GM18498 (cell line): Measurements from ENCODE around the gene ARL6IP4.

Experiments
- ATAC-seq: cut with Tn5 transposase; IDR thresholded peaks from one replicate; pipeline ENCODE4 v1.9.1; 2021; ENCODE audit warnings: mild to moderate bottlenecking, moderate library complexity; ENCODE audit not compliant: unreplicated experiment

Gene ARL6IP4

GRCh38 chr12:122958198-122958888, 22.1 kb upstream of the ARL6IP4 start:
- no peak for ATAC-seq

GRCh38 chr12:122959566-122960192, 20.8 kb upstream of the ARL6IP4 start:
- ATAC-seq = no peak

- ATAC-seq = no peak
These were observed 20.3 kb upstream of the ARL6IP4 start for GRCh38 chr12:122960193-122960569.

GRCh38 chr12:122961531-122962329, 18.8 kb upstream of the ARL6IP4 start:
- ATAC-seq = no peak

- ATAC-seq = no peak
These were observed 16.6 kb upstream of the ARL6IP4 start for GRCh38 chr12:122963941-122964265.

- ATAC-seq = no peak
These were observed 15.8 kb upstream of the ARL6IP4 start for GRCh38 chr12:122964439-122965257.

- no peak for ATAC-seq
These were observed 15.1 kb upstream of the ARL6IP4 start for GRCh38 chr12:122965321-122965751.

GRCh38 chr12:122965851-122966742, 14.4 kb upstream of the ARL6IP4 start, which contains the start of gene ABCB9:
Gene ABCB9 (minus strand): TSS chr12:122966463. CDS start chr12:122960235, 6,228 bp downstream.
- peak; percentile 78 for ATAC-seq

- no peak for ATAC-seq
These were observed 13.5 kb upstream of the ARL6IP4 start for GRCh38 chr12:122966743-122967550.

- ATAC-seq = no peak
These were observed 12.4 kb upstream of the ARL6IP4 start for GRCh38 chr12:122968104-122968503.

GRCh38 chr12:122969676-122970075, 10.8 kb upstream of the ARL6IP4 start:
- ATAC-seq = no peak

- peak; percentile 81 for ATAC-seq
These were observed 6.1 kb upstream of the ARL6IP4 start for GRCh38 chr12:122974274-122974891.

- ATAC-seq = peak; percentile 79
These were observed 5.3 kb upstream of the ARL6IP4 start, which contains the start of gene OGFOD2 for GRCh38 chr12:122974892-122975789. Gene OGFOD2 (plus strand): TSS chr12:122975244. CDS start chr12:122975252, 8 bp downstream.

- no peak for ATAC-seq
These were observed 4.5 kb upstream of the ARL6IP4 start for GRCh38 chr12:122975790-122976647.

GRCh38 chr12:122976648-122976975, 3.9 kb upstream of the ARL6IP4 start:
- ATAC-seq = no peak

GRCh38 chr12:122977153-122977552, 3.3 kb upstream of the ARL6IP4 start:
- ATAC-seq = no peak
